DMS153 (cell line): Measurements from ENCODE around the gene RNF34.

Experiments
- DNase-seq: peaks from one replicate; lab custom pipeline; 2025; lab: John Stamatoyannopoulos, UW

The RNF34 gene

DNA sequence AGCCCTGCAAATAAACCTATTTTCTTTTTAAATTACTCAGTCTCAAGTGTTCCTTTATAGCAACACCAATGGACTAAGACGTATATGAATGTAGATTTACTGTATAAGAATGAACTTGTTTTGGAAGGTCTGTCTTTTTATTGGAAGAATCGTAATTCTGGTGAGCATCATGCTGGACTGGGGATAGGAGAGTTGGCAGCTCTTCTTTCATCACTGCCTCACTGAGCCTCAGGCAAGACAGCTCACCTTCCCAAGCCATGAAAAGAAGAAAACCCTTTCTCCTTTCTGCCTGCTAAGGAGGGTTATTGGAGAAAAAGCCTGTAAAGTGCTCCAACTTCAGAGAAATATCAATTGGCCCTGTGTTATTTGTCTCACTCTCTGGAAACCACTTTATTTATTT lies 9.1 kb upstream of the RNF34 start:
- DNase-seq: no peak

DNA sequence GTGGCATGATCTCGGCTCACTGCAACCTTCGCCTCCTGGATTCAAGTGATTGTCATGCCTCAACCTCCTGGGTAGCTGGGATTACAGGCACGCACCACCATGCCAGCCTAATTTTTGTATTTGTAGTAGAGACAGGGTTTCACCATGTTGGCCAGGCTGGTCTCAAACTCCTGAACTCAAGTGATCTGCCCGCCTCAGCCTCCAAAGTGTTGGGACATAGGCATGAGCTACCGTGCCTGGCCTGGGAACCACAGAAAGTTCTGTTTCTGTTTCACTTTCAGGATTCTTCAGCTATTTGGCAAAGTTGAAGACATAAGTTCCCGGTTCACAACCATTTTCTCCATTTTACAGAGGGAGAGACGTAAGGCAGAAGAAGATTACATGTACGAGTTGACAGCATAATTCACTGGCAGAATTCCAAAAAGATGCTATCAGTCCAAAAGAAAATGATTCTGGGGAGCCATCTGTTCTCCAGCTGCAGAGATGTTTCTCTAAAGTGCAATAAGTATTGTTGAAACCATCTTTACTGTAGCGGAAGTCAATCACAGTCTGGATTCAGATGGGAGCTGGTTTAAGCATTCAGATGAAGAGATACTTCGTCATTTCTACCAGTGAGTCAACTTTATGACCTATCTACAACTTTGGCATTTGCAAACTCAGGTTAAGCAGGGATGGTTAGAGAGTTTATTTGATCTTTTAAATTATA lies 8.1 kb upstream of the RNF34 start:
- DNase-seq: no peak

DNA sequence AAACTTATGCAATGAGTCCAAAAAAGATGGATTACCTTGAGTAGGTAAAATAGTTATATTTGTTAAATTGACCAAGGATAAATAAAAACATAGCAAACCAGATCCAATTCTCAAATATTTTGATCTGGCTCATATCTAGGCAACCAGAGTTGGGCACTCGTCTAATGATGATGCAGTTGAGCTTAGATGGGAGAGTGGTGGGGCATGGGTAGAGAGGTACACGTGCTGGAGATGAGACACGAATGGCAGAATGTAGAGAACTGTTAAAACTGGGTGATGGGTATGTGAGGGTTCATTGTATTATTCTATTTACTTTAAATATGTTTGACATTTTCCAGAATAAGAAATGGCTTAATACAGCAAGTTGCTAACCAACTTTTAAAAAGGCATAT lies 7.6 kb upstream of the RNF34 start:
- DNase-seq: no peak

DNA sequence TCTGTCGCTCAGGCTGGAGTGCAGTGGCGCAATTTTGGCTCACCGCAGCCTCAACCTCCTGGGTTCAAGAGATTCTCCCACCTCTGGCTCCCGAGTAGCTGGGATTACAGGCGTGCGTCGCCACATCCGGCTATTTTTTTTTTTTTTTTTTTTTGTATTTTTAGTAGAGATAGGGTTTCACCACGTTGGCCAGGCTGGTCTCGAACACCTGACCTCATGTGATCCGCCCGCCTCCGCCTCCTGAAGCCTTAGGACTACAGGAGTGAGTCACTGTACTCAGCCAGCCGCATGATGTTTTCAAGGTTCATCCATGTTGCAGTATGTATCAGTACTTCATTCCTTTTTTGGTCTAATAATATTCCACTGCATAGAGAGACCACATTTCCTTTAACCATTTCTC lies 2.4 kb upstream of the RNF34 start:
- DNase-seq: no peak

DNA sequence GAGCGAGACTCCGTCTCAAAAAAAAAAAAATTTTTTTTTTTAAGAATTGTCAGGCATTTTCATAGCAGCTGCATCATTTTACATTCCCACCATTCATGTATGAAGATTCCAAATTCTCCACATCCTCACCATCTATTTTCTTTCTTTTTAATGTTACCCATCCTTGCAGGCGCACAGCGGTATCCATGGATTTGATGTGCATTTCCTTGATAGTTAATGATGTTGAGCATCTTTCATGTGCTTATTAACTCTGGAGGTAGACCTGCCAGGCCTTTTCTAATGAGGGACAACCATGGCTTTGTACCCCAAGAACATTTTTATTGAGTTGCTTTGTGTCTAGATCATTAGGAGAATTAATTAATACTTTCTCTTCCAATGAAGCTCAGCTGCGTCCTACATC lies 1.6 kb upstream of the RNF34 start:
- DNase-seq: no peak

DNA sequence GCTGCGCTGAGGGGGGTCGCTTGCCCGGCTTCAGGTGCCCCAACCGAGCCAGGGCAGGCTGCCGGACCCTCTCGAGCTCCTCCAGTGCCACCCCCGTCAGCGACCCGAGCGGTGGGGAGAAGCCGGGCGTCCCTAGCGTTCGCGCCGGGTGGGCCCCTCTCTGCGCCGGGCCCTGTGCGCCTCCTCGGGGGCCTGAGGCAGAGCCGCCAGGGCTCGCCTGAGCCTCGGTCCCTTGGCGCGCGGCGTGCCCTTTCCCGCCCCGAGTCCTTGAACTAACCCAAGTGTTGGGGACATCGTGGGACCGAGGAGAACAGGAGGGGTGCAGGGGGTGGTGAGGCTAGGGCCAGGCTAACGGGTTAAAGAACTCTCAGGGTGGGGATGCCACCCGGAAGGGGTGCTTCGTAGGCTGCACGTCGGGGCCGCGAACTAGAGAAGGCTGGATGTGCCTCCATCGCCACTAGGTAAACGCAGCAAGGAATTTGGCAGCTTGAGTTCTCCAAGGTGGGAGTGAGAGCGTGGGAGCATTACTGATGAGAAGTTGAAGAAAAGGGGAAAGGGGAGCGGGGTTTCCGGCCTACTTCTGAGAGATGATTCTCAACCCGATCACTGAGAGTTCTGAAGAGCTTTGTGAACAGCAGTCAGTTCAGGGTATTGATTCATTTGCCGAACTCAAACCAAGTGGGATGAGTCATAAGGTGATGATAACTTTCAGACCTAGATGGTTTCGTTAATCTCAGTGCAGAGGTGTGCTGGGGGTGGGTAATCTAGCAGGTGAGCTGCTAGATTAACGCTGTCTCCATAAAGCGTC lies 618 bp downstream of the RNF34 start:
- DNase-seq: no peak

DNA sequence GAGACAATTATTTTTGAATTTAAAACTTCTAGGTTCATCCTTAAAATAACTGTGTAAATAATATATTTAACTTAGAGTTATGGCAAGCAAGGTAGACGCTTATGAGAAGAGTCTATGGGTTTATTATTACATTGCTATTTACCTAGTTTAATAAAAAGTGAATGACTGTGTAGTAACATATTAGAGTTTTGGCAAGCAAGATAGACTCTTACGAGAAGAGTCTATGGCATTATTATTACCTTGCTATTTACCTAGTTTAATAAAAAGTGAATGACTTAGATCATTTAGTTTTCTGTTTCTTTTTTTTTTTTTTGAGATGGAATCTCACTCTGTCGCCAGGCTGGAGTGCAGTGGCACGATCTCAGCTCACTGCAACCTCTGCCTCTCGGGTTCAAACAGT lies 3.8 kb downstream of the RNF34 start:
- no peak for DNase-seq

DNA sequence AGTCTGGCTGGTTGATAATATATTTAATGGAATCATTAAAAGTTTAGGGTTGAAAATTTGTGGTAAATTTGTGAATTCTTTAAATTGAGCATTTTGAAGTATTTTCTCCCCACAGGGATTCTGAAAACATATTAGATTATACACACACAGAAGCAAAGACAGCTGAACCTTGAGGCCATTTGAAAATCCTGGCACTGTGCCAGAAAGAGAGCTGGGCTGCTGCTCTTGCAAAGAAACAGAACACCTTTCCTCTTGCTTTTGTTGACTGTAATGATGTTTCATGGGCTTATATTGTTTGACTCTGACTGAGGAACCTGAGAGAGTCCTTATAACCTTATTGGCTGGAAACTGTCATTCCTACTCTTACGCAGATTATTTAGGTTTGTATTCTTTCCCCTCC lies 4.8 kb downstream of the RNF34 start:
- DNase-seq: peak; percentile 77

DNA sequence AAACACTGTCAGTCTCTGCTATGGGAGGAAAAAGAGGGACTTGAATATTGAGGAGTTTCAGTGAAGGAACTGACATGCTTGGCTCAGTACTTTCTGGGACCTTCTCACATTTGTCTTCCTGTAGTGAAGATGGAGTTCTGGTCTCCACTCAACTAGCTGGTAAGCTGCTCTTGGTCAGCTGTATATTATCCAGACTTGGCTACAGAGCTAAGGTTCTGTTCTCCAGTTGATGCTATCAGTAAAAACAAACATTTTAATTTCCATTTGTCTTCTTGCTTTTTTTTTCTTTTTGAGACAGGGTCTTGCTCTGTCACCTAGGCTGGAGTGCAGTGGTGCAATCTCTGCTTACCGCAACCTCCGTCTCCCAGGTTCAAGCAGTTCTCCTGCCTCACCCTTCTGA lies 5.3 kb downstream of the RNF34 start:
- DNase-seq: no peak

DNA sequence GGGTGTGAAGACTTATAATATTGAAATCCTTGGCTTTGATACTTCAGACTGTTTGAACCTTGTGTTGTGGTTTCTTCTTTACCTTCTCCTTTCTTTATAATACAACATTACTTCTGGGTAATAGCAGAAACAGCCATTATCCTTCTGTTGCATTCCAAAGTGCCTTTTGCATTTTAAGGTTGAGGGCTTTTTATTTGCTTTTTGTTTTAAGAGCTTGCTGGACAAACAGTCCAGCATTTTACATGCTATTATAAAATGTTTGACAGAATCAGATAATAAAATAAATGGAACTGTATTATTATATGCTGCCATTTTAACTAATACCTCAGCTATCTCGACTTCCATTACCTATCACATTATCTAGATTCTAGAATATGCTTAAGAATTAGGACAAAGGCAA lies 14.0 kb downstream of the RNF34 start:
- DNase-seq: no peak

DNA sequence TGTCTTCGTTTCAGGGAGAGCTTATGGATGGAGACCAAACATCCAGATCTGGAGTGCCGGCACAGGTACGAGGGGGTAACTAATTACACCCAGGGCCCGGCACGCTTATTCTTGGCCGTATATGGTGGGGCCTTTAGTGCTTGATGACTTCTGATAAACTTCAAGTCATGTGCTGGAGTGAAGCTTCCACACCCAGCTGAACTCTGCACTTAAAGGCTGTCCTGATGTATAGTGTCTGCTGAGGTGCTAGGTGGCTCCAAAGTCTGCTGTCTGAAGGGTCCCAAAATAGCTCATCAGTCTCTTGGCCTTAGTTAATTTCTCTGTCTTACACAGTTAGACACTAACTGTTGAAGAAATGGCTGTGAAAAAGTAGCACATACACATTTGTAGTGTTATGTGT lies 17.9 kb downstream of the RNF34 start:
- no peak for DNase-seq

DNA sequence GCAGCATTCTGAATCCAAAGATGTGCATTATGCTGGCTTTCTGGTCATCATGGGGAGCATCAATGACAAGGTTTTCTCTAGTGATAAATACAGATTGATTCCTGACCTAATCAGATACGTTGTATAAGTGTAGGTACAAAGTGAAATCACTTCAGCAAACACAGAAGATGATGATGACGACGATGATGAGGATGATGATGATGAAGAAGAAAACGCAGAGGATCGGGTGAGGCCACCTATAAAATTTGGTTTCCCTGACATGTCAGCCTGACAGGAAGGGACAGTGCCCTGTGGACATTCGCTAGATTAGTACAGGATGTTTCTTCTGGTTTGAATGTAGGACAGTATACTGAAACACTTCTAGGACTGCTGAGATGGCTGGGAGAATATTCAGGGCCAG lies 20.2 kb downstream of the RNF34 start:
- no peak for DNase-seq

DNA sequence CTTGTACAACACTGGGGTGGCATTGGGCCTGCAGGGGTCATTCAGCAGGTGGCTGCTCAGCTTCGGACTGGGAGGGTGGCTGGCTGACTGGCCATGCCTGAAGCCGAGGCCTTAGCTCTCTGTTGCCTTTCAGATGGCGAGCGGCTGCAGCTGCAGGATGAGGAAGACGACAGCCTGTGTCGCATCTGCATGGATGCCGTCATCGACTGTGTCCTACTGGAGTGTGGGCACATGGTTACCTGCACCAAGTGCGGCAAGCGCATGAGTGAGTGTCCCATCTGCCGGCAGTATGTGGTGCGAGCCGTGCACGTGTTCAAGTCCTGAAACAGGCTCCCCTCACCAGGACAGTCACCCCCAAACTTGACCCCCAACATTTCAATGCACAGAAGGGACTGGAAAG lies 23.3 kb downstream of the RNF34 start:
- DNase-seq: no peak

DNA sequence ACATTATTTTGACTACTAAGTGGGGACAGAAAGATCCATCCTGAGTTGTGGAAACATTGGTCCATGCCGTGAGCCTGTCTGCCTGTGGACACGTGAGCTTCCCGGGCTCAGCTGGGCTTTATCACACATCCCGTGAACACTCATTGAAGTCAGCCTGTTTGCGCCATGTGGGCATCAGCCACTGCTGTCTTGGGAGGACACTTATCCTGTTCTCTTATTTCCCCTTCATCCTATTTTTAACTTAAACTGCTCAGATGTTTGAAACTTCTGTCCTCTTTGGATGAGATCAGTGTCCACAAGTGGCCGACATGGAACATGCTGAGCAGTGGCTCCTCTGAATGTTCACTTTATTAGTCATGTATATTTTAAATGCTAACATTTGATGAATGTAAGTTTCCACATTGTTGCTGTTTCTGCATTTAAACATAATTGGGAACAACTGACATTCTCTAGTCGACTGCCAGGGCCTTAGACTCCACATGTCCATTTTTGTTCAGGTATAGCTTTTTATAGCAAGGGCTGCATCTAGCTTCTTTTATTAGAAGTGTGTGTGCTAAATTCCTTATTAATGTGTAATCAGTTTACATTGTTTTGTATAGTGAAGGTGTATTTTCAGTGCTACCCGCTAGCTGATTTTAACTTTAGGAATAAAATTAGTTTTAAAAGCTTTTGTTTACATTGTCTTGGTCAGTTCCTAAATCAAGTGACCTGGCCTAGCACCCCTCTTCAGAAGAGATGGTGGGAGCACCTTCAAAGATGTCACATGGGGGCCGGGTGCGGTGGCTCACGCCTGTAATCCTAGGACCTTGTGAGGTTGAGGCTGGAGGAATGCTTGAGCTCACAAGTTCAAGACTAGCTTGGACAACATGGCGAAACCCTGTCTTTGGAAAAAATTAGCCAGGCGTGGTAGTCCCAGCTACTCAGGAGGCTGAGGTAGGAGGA lies 24.0 kb downstream of the RNF34 start:
- no peak for DNase-seq

DNA sequence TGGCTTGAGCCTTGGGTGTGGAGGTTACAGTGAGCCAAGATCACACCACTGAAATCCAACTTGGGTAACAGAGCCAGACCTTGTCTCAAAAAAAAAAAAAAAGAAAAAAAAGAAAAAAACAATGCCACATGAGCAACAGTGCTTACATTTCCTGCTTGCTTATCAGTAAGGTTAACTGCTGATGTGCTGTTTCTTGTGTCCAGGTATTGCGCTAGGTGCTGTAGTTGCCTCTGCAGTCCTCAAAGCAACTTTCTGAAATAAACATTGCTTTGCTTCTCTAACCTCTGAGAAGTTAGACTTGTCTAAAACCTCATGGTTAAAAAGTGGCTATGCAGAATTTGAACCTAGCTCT lies 24.7 kb downstream of the RNF34 start:
- no peak for DNase-seq

DNA sequence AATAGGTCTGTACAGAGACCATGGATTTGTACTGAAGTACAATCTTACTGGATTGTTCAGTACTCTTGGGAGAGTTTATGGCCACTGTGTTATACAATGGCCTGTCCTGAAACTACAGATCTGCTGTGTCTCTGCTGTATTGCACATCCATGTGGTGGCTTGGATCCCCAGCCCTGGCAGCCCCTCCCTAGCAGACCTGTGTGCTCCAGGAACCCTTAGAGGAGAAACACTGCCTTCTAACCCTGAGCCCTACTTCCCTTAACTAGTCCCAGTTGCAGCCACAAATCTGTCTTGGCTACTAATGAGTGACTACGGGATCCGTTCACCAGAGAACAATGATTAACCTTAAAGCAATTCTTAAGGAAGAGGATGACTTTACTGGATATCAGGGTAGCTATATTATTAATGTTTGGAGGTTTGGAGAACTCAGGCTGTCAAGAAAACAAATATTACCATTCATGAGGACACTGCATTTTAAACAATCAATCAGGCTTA lies 27.7 kb downstream of the RNF34 start:
- no peak for DNase-seq

DNA sequence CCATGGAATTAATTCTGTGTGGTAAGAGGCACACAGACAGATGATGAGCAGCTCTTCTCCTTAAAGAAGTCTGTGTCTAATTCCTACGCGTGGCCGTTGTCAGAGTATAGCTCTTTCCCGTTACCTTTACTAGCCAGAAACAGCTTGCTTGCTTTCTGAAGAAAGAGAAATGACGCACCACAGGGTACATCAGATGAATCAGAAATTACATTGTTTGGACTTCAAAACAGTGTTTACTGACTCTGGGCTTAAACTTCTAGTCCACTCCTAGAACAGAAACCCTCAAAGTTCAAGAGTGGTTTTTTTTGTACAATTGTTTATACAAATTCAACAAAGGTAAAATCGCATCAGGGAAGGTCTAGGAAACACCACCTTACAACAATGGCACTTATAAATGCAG lies 29.0 kb downstream of the RNF34 start:
- no peak for DNase-seq

DNA sequence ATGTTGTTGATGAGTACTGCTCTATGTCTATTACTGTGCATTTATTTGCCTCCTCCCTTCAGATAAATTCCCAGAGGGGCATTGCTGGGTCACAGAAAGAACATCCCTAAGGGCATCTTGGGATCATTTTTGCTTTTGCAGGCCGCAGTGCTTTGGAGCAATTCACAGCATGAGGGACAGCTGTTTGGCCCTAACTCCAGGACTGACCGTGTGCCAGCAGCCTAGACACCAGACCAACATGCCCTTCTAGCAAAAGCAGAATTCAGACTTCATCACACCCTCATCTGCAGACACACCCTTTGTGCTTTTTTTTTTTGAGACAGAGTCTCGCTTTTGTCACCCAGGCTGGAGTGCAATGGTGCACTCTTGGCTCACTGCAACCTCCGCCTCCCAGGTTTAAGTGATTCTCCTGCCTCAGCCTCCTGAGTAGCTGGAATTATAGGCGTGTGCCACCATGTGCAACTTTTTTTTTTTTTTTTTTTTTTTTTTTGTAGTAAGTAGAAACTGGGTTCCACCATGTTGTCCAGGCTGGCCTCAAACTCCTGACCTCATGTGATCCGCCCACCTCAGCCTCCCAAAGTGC lies 31.0 kb downstream of the RNF34 start:
- DNase-seq: no peak

DNA sequence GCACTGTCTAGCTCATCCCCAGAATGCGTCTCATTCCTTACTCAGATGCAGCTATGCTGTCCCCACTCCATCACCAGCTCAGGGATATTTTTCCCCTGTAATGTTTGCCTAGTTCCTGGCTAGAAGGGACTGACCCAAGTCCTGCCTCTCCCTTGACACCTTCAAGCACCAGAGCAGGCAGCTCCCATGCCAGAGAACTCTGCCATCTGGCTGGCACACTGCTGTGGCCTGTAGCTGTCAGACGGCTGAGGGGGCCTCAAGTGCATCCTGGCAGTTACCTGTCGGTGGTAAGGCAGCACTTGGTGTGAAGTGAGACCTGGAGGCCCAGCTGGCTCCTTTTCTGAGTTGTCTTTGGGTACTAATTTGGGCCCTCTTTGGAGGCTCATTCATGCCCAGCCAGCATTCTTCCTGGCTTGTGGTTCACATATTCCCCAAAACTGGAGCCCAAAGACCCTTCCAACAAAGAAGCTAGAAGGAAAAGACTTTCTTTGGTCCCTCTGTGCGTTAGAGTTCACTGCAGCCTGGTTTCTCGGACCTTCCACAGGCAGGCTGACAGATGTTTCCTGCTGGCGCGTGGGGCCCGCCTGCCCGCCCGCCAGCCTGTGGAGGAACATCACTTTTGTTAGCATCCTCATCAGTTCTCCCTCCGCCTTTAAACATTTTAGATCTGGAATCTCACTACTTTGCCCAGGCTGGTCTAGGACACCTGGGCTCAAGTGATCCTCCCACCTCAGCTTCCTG lies 33.0 kb downstream of the RNF34 start:
- no peak for DNase-seq

DNA sequence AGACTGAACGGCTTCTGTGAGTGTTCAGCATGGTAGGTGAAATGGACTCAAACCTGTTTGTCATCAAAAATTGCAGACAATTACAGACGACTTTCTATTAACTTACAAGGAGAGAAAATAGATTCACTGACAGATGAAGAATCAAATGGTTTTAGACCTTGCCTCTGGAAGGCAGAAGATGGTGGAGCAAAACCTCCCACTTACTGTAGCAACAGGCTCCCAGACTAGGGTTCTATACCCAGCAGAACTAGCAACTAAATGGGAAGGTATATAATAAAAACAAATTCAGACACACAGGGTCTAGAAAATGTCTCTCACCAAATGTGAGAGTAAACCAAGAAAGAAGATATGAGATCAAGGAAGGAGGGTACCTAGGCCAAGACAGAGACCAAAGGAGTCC lies 36.8 kb downstream of the RNF34 start:
- DNase-seq: no peak

DNA sequence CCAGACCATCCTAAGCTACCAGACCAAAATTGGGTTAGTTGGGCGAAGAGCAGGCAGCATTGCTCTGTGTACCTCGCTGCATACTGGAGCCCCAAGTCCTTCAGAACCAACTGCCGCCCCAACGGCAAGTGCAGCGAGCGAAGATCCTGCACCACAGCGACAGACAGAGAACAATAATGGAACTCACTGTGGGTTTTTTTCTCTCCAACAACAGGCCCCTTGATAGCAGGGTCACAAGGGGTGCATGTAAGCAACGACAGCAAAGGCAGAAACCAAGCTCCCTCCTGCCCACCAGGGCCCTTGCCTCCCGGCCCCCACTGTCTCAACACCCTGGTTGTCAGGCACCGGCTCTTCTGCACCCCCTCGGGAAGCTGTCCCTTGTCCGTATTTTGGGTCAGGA lies 39.0 kb downstream of the RNF34 start:
- DNase-seq: no peak

DNA sequence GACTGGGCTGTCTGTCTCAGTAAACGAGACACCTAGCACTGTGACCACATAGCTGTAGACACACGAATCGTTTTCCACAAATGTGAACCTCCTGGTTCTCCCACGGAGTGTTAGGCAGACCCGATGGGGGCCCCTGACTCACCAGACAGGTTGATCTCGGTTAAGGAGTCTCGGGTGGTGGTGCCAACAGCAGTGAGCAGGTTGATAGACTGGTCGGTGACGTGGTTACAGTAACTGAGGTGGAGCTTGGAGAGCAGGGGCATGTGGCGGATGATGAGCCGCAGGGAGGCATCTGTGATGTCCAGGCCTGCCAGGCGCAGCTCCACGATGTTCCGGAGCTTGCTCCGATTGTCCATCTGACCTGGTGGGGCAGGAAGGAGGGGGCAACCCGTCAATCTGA lies 39.8 kb downstream of the RNF34 start:
- DNase-seq: no peak
